Lower leg skin (tissue), 3 donors: ENCODE results near the gene FZD1.

ENCODE experiments used
- CTCF ChIP-seq, 3 donors: fragments of 450-650 bp; IDR thresholded peaks; one replicate each; pipeline ENCODE4 v1.5.1; 2016; ENCODE audit warnings: antibody characterized with exemption in 3 of 3, mild to moderate bottlenecking in 3 of 3, moderate library complexity in 2 of 3
- POLR2A ChIP-seq, 2 donors: fragments of 450-650 bp; IDR thresholded peaks; one replicate each; pipeline ENCODE4 v1.6.1; 2016 to 2017; ENCODE audit warnings: antibody characterized with exemption in 2 of 2, mild to moderate bottlenecking in 1 of 2, moderate library complexity in 1 of 2

GRCh38 chr7:91230503-91230902 lies 33.7 kb upstream of the FZD1 start:
- TF ChIP-seq CTCF (IDR thresholded peaks at IDR 0.05) (no peak), POLR2A (IDR thresholded peaks at IDR 0.05) (no peak)
